ENCODE data around the gene PPP6R3. TPM values are rescaled to one million over a fixed set of nuclear protein-coding genes. Genes with fewer than 3 reads are reported as not detected.

The PPP6R3 gene
- total and polyA plus RNA-seq, 2 of the 13 experiments (the other 11 are each of a cell fraction or from before 2014, with no cell fraction given): 41.2 to 83.4 TPM

GRCh38 chr11:68517121-68517741, 56.7 kb downstream of the PPP6R3 start:
- Histone ChIP-seq H3K4me2 (ENCODE audit: low read depth, low read length) (no peak overlapping the region), H3K9me3 (ENCODE audit: low read length) (no peaks in the 10 kb centered on the region), H2AFZ (ENCODE audit: low read length) (no peak overlapping the region), H3K27ac (ENCODE audit: extremely low read length, insufficient read depth, low read length) (no peak overlapping the region), H4K20me1 (ENCODE audit: insufficient read depth, low read length) (peaks cover 43% of the 10 kb centered on the region), H3K4me1 (ENCODE audit: insufficient read depth, low read length) (0 out of 2 replicates have a peak, but pooled peaks cover 7% of the 10 kb centered on the region), H3K4me3 (replicated peaks in 1 of 3; ENCODE audit: insufficient read depth in 1 of 3, low read depth in 2 of 3, low read length in 3 of 3) (no peak overlapping the region), H3K79me2 (ENCODE audit: insufficient read depth, low read length) (peaks cover 72% of the 10 kb centered on the region), H3K36me3 (replicated peaks in 1 of 2; ENCODE audit: control insufficient read depth in 1 of 2, insufficient read depth in 2 of 2, low read length in 2 of 2) (peaks cover 14 to 46% of the 10 kb centered on the region in 2 experiments), H3K27me3 (ENCODE audit: control insufficient read depth in 1 of 2, insufficient read depth in 2 of 2, low read length in 2 of 2) (no peaks in the 10 kb centered on the region), H3K9ac (ENCODE audit: insufficient read depth, low read depth, low read length) (no peak overlapping the region)
- intact Hi-C loops (cut with micrococcal nuclease; ENCODE audit: unreplicated experiment) (no loop called here), in situ Hi-C loops (cut with HindIII; ENCODE audit: extremely low pct_ligation_motif_present, low pct_unique_long_range_greater_than_20kb) (no loop called here)
- no TSS peak for BruUV-seq (replicated peaks)
- CTCF ChIA-PET (ENCODE audit: low intra/inter-chr PET ratio, low total read pairs): no interaction called here
- POLR2A ChIA-PET: no interaction called here
- ATAC-seq (no peak), FAIRE-seq (no peak), DNase-seq (ENCODE audit: low spot score) (no peak)
- 96% methylated on average over 5 of the region's 5 CpGs for WGBS (ENCODE audit: low lambda C conversion rate)
- TF ChIP-seq PAXIP1 (CRISPR knock-in tag; conservative IDR thresholded peaks at IDR 0.05): no peak
- TF ChIP-seq IRF1 (CRISPR knock-in tag; IDR thresholded peaks at IDR 0.05; ENCODE audit: low read depth): no peak
- TF ChIP-seq ZFAT (CRISPR knock-in tag; conservative IDR thresholded peaks at IDR 0.05): no peak
- TF ChIP-seq GLI4 (CRISPR knock-in tag; IDR thresholded peaks at IDR 0.05; ENCODE audit: borderline replicate concordance): no peak
- TF ChIP-seq POLR2AphosphoS5 (IDR thresholded peaks at IDR 0.05; ENCODE audit: low read depth, low read length): no peak
- no peak for TF ChIP-seq ZNF883 (CRISPR knock-in tag; IDR thresholded peaks at IDR 0.05; ENCODE audit: not compliant biosample characterization)
- no peak for TF ChIP-seq ZSCAN29 (CRISPR knock-in tag; conservative IDR thresholded peaks at IDR 0.05)
- no peak for TF ChIP-seq ISL2 (CRISPR knock-in tag; IDR thresholded peaks at IDR 0.05)
- no peak for TF ChIP-seq MED8 (CRISPR knock-in tag; IDR thresholded peaks at IDR 0.05; ENCODE audit: insufficient replicate concordance)
- TF ChIP-seq ARNT2 (CRISPR knock-in tag; IDR thresholded peaks at IDR 0.05; ENCODE audit: low read depth): no peak
